K562 (cell line): Measurements from ENCODE around the gene BHLHE40. TPM values are rescaled to one million over a fixed set of nuclear protein-coding genes. Genes with fewer than 3 reads are reported as not detected.
A peak's percentile ranks its signal among the peaks of the same experiment; 100 is the strongest.

Experiments used
- CREB3L1 ChIP-seq: fragments of 450-650 bp; IDR thresholded peaks from 2 replicates; pipeline ENCODE4 v1.6.1; 2014; ENCODE audit warnings: low read depth, mild to moderate bottlenecking, moderate library complexity, borderline replicate concordance
- FOXK1 ChIP-seq: sonication (generic); formaldehyde crosslinking; IDR thresholded peaks from 2 replicates; pipeline ENCODE4 v1.8.0; 2022; ENCODE audit warnings: missing genetic modification reagents, mild to moderate bottlenecking, borderline replicate concordance
- MGA ChIP-seq: fragments of 450-650 bp; IDR thresholded peaks from 2 replicates; pipeline ENCODE4 v1.6.1; 2016; ENCODE audit warnings: mild to moderate bottlenecking, moderate library complexity
- MITF ChIP-seq: IDR thresholded peaks from 2 replicates; pipeline ENCODE4 v1.6.1; 2014; ENCODE audit warnings: antibody characterized with exemption
- PHF21A ChIP-seq: fragments of 450-650 bp; IDR thresholded peaks from 2 replicates; pipeline ENCODE4 v1.6.1; 2017; ENCODE audit warnings: low read depth, borderline replicate concordance
- POLR2G ChIP-seq: fragments of 200-400 bp; formaldehyde crosslinking; IDR thresholded peaks from 2 replicates; pipeline ENCODE4 v1.6.1; 2017; ENCODE audit warnings: low read depth, mild to moderate bottlenecking, antibody characterized with exemption, low read length, moderate library complexity
- SREBF2 ChIP-seq: sonication (generic); formaldehyde crosslinking; IDR thresholded peaks from 2 replicates; pipeline ENCODE4 v1.4.0; 2020; ENCODE audit warnings: mild to moderate bottlenecking, missing genetic modification reagents
- ZBTB9 ChIP-seq: fragments of 450-650 bp; formaldehyde crosslinking; IDR thresholded peaks from 2 replicates; pipeline ENCODE4 v1.4.0; 2020; ENCODE audit warnings: mild to moderate bottlenecking, moderate library complexity
- polyA plus RNA-seq, 8 experiments: library from polyadenylated mRNA; depleted of rRNA in 4 of 8; stranded (reverse) in 5 of 8; unstranded in 3 of 8; fragments of >200 nt; fragmentation: Nextera tagmentation in 2 of 8; fragmentation: Illumina TruSeq in 1 of 8; extraction: Ambion mirVana in 2 of 8; extraction: Trizol in 1 of 8; gene quantifications; 2 replicates each; pipeline versions ENCODE4 v1.2.1 to v1.2.3, GENCODE V29; 2011 to 2014; ENCODE audit warnings: inconsistent platforms in 1 of 8, missing spikeins in 1 of 8
- total RNA-seq, 7 experiments: library from RNA; depleted of rRNA in 6 of 7; stranded (reverse); fragments of >200 nt in 6 of 7; fragmentation: Illumina TruSeq in 2 of 7; extraction: Trizol in 2 of 7; gene quantifications; 2 replicates each; pipeline versions ENCODE4 v1.2.1 to v1.2.3, GENCODE V29; 2011 to 2021; ENCODE audit warnings: low replicate concordance in 1 of 7

Gene BHLHE40
- total and polyA plus RNA-seq, 9 of the 15 experiments (the other 6 are each of a cell fraction or from before 2014, with no cell fraction given) = 12.0 to 83.9 (median 31.4) TPM

- TF ChIP-seq ZBTB9 (no peak), PHF21A (peak; percentile 30; the same call in 1 of the 2 replicates), SREBF2 (CRISPR knock-in tag) (no peak), FOXK1 (CRISPR knock-in tag) (no peak), POLR2G (no peak), CREB3L1 (peak; percentile 50; the same call in 1 of the 2 replicates), MGA (no peak; the same call in 1 of the 2 replicates), MITF (peak; percentile 90)
These were observed 23.1 kb downstream of the BHLHE40 start (continued) for GRCh38 chr3:5002174-5002870.
